Measurements from ENCODE around the gene GNB3.

GNB3 gene

DNA sequence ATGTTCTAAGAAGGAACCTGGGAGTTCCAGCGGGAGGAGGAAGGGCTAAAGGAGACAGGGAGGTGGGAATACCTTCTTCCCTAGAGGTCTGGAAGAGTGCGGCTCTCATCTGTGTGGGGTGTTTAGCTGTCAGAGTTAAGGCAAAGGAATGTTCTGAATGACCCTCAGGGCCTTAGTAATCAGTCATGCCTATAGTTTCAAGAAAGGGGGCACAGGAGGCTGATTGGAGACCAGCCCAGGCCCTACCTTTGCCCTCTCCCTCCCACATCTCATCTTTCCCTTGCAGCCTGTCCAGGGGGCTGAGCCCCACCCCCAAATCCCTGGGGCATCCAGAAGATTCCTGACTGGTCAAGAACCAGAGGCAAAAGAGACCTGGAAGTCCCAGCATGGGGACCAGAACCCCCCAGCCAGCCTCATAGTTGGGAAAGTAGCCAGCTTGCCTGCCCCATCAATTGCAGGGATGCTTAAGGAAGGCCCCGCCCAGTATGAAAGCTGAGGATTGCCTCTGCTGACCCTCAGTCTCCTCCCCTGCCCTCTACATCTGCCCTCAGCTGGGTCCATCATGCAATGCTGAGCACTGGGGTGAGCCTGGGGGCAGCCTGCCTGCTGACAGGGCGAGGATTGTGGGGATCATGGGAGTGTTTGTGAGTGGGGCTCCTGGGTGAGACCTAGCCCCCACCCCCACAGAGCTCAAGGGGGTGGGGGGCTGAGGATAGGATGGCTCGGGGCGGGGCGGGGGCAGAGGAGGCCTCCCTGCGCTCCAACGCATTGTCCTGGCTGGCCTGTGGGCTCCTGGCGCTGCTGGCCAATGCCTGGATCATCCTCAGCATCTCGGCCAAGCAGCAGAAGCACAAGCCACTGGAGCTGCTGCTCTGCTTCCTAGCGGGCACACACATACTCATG lies 17.3 kb upstream of the GNB3 start:
- no peak for DNase-seq (ENCODE audit: low read depth, low spot score)

DNA sequence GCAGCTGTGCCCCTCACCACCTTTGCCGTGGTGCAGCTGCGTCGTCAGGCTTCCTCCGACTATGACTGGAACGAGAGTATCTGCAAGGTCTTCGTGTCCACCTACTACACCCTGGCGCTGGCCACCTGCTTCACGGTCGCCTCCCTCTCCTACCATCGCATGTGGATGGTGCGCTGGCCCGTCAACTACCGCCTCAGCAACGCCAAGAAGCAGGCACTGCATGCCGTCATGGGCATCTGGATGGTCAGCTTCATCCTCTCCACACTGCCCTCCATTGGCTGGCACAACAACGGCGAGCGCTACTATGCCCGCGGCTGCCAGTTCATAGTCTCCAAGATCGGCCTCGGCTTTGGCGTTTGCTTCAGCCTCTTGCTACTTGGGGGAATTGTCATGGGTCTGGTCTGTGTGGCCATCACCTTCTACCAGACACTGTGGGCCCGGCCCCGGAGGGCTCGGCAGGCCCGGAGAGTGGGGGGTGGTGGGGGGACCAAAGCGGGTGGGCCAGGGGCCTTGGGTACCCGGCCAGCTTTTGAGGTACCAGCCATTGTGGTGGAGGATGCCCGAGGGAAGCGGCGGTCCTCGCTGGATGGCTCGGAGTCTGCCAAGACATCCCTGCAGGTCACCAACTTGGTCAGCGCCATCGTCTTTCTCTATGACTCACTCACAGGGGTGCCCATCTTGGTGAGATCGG lies 16.5 kb upstream of the GNB3 start:
- DNase-seq (ENCODE audit: low read depth, low spot score): no peak

DNA sequence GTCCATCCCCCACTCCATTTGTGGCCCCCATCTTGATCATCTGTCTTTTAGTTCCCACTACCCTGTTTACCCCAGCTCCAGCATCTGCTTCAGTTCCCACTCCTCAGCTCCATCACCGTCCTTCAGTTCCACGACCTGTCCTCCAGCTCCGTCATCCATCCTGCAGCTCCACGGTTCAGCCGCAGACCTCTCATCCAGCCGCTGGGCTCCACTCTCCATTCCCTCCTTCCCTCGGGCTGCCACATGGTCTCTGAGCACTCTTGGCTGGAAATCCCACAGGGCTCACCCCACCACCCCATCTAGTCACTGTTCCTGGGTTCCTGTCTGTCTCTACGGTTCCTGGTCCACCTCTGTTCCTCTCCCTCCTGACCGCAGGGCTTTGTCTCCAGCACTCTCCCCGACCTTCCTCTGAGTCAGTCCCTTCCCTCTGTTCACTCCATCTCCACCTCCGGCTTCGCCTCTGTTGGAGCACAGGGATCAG lies 15.8 kb upstream of the GNB3 start:
- DNase-seq (ENCODE audit: low read depth, low spot score): peak; percentile 48

DNA sequence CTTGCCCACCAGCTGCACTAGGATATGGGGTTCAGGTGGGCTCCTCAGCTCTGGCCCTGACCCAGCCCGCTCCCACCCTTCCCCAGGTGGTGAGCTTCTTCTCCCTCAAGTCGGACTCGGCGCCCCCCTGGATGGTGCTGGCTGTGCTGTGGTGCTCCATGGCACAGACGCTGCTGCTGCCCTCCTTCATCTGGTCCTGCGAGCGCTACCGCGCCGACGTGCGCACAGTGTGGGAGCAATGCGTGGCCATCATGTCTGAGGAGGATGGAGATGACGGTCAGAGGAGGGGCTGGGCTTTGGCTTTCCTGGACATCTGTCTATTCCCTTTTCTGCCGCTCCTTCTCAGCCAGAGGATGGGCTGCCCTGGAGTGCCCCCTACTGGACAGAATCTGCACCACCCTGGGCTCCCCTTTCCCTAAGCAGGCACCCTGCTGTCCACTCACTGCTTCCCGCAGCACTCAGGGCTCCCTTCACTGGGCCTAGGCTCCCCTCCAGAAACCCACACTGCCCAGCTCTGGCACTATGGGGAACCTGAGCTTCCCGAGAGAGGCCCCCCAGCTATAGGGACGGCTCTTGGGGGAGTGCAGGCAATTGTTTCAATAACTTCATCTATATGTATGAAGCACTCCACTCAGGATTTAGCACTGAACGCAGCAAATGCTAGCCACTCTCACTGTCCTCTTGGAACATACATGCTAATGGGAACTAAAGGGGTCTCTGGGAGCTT lies 15.2 kb upstream of the GNB3 start:
- peak; percentile 93 for DNase-seq (ENCODE audit: low read depth, low spot score)

- no peak for DNase-seq (ENCODE audit: low read depth, low spot score)
Observed at GRCh38 chr12:6826125-6826733, 14.5 kb upstream of the GNB3 start.

DNA sequence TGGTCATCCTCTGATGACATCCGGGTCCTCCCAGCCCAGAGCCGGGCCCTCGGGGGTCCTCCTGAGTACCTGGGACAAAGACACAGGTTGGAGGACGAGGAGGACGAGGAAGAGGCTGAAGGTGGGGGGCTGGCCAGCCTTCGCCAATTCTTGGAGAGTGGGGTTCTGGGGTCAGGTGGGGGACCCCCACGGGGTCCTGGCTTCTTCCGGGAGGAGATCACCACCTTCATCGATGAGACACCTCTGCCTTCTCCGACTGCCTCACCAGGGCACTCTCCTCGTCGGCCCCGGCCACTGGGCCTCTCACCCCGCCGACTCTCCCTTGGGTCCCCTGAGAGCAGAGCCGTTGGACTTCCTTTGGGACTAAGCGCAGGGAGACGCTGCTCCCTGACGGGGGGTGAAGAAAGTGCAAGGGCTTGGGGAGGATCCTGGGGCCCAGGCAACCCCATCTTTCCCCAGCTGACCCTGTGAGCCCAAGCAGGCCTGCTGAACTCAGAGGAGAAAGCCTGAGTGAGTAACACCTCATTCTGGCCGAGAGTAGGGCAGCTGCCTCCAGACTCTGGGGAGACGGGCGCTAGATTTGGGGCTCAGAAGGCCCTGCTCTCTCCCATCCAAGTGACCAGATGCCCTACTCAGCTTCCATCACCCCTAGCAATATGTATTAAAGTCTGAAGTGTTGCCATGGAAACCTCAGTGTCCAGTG lies 13.8 kb upstream of the GNB3 start:
- DNase-seq (ENCODE audit: low read depth, low spot score): no peak

- DNase-seq (ENCODE audit: low read depth, low spot score): peak; percentile 72
Observed at GRCh38 chr12:6827437-6827911, 13.3 kb upstream of the GNB3 start.

DNA sequence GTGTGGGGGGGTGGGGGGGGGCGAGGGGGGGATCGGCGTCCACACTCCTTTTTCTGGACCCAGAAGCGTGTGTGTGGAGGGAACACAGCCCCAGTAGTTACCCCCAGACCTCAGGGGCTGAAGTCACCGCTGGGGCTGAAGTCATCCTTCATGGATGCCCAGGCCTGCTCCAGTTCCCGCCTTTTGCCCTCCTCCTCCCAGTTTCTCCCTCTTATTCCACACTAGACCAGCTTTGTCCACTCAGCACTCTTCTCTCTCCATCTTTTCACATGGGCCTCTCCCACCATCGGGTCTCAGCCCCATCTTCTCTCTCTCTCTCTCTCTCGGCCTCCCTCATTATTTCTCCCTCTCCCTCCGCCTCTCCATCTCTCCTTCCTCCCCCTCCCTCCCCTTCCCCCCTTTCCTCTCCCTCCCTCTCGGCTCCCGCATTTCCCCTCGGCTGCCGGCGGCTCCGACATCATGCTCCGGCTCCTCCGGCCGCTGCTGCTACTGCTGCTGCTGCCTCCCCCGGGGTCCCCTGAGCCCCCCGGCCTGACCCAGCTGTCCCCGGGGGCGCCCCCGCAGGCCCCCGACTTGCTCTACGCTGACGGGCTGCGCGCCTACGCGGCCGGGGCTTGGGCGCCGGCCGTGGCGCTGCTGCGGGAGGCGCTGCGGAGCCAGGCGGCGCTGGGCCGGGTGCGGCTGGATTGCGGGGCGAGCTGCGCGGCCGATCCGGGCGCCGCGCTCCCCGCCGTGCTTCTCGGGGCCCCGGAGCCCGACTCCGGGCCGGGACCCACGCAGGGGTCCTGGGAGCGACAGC lies 12.5 kb upstream of the GNB3 start, which contains the start of gene P3H3:
P3H3 (plus strand) TSS at position 426 of the 799 bp plus-strand sequence; CDS start at position 460, 34 bp downstream.
- DNase-seq (ENCODE audit: low read depth, low spot score): peak; percentile 73

- peak; percentile 82 for DNase-seq (ENCODE audit: low read depth, low spot score)
Observed at GRCh38 chr12:6828781-6829535, 11.8 kb upstream of the GNB3 start.

DNA sequence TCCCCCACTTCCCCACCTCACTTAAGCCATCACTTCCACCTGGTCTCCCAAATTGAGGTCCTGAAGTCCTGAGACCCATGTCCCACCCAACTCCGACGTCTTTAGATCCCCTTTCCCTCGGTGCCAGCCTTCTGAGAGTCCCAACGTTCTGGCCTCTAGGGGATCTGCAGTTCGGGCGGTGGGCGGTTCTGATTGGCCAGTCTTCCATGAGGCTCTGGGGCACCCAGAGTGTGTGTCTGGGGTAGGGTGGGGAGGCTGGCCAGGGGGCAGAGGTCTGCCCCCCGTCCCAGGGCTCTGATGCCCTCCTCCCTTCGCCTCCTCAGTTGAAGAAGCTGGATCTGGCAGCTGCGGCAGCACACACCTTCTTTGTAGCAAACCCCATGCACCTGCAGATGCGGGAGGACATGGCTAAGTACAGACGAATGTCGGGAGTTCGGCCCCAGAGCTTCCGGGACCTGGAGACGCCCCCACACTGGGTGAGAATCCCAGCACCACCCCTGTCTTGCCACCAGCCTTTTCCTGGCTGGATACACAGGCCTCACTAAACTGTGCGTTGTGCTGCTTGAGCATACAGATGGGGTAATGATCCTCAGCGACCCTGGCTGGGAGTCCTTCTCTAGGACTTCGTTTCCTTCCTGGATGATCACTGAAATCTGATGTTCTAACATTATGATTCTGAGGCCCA lies 11.0 kb upstream of the GNB3 start:
- DNase-seq (ENCODE audit: low read depth, low spot score): no peak

GRCh38 chr12:6830286-6830890 lies 10.3 kb upstream of the GNB3 start:
- DNase-seq (ENCODE audit: low read depth, low spot score): no peak

DNA sequence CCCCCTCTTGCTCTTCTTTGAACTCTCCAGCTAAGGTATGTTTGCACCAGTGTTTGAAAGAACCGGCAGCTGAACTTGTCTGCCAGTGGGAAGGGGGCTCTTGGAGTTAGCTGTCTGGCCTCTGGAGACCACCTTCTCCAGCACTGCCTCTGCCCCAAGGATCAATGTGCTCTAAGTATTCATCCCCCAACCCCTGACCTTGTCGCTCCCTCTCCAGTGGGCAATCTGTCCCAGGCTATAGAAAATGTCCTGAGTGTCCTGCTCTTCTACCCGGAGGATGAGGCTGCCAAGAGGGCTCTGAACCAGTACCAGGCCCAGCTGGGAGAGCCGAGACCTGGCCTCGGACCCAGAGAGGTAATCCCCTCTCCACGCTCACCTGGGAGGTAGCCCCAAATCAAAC lies 9.7 kb upstream of the GNB3 start:
- no peak for DNase-seq (ENCODE audit: low read depth, low spot score)

GRCh38 chr12:6831450-6831995 lies 9.2 kb upstream of the GNB3 start:
- DNase-seq (ENCODE audit: low read depth, low spot score): no peak

GRCh38 chr12:6832125-6832524 lies 8.6 kb upstream of the GNB3 start:
- DNase-seq (ENCODE audit: low read depth, low spot score): no peak

GRCh38 chr12:6833189-6833890 lies 7.4 kb upstream of the GNB3 start:
- no peak for DNase-seq (ENCODE audit: low read depth, low spot score)

DNA sequence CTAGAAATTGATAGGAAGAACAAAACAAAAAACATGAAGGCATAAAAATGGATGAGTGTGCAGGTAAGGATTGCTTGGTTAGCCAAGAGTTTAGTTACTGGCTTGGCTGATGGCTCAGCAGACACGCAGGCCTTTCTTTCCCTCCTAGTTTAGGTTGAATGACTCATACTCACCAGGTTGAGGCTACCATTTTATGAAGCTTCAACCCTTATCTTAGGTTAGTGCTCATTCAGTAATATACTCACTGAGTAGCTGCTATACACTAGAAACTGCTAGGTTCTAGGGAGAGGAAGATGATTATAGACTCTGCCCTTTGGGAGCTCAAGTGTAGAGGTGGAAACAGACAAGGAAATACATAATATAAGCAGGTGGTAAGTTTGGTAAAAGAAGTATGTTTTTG lies 6.5 kb upstream of the GNB3 start:
- DNase-seq (ENCODE audit: low read depth, low spot score): no peak

DNA sequence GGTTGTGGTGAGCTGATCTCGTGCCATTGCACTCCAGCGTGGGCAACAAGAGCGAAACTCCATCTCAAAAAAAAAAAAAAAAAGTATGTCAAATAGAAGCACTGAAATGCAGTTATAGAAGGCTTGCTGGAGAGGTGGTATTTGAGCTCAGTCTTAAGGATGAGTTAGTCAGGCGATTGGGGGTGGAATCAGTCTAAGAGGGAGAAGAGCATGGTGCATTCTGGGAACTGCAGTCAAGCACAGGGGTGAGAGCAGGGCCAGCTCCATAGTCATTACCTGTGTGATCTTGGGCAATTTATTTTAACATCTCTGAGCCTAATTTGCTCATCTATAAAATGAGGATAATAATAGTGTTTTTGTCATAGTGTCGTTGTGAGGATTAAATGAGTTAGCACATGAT lies 5.9 kb upstream of the GNB3 start:
- no peak for DNase-seq (ENCODE audit: low read depth, low spot score)

Data from astrocyte of the hippocampus (primary cell).